IMR-90 (cell line): ENCODE data around the gene EHHADH. TPM values are rescaled to one million over a fixed set of nuclear protein-coding genes. Genes with fewer than 3 reads are reported as not detected.

Experiments
- ATAC-seq: fragments of 200-7000 bp; cut with Tn5 transposase; 2 replicates; pipeline ENCODE4 v1.9.1; 2020; ENCODE audit warnings: low read depth, mild to moderate bottlenecking, moderate library complexity
- BruUV-seq: library from RNA; stranded (reverse); fragments of 400-500 nt; replicated peaks from 2 replicates; lab custom pipeline; 2021; lab: Mats Ljungman, UMichigan
- CTCF ChIA-PET: fragments of 300-600 bp; formaldehyde crosslinking; extraction: SDS; loops from one replicate; lab custom pipeline; 2021; ENCODE audit warnings: antibody characterized with exemption; lab: Yijun Ruan, JAX
- POLR2A ChIA-PET: fragments of 300-600 bp; sonication (Branson Sonifier 250); formaldehyde crosslinking; loops from one replicate; lab custom pipeline; 2022; ENCODE audit warnings: antibody characterized with exemption; ENCODE audit not compliant: unreplicated experiment; lab: Charles Lee
- DNase-seq: peaks from one replicate; pipeline ENCODE4 v3.0.0; 2013
- H2AFZ ChIP-seq: replicated peaks from 2 replicates; pipeline ENCODE3; 2013; ENCODE audit warnings: low read length, mild to moderate bottlenecking; ENCODE audit not compliant: poor library complexity
- H2AK5ac ChIP-seq: 2 replicates; pipeline ENCODE4 v1.6.1; 2013; ENCODE audit warnings: low read depth, low read length, inconsistent platforms
- H2AK9ac ChIP-seq: replicated peaks from 2 replicates; pipeline ENCODE3; 2013; ENCODE audit warnings: mild to moderate bottlenecking, low read depth, low read length, moderate library complexity; ENCODE audit not compliant: poor library complexity
- H2BK120ac ChIP-seq: 2 replicates; pipeline ENCODE4 v1.6.1; 2013; ENCODE audit warnings: low read depth, low read length, inconsistent platforms
- H2BK15ac ChIP-seq: 3 replicates; pipeline ENCODE4 v1.6.1; 2013; ENCODE audit warnings: low read depth, low read length, inconsistent platforms
- H2BK20ac ChIP-seq: 2 replicates; pipeline ENCODE4 v1.6.1; 2013; ENCODE audit warnings: low read depth, mild to moderate bottlenecking, inconsistent platforms, low read length, moderate library complexity
- H2BK5ac ChIP-seq: 2 replicates; pipeline ENCODE4 v1.6.1; 2013; ENCODE audit warnings: mild to moderate bottlenecking, low read depth, low read length, inconsistent platforms; ENCODE audit not compliant: poor library complexity, severe bottlenecking
- H3K14ac ChIP-seq: replicated peaks from 2 replicates; pipeline ENCODE4 v1.6.1; 2013; ENCODE audit warnings: low read depth, low read length, inconsistent platforms
- H3K18ac ChIP-seq: 2 replicates; pipeline ENCODE4 v1.6.1; 2013; ENCODE audit warnings: low read depth, low read length, control low read depth
- H3K23ac ChIP-seq: 2 replicates; pipeline ENCODE4 v1.6.1; 2013; ENCODE audit warnings: low read depth, low read length, inconsistent platforms
- H3K27ac ChIP-seq: 2 replicates; pipeline ENCODE4 v1.5.1; 2013; ENCODE audit warnings: mild to moderate bottlenecking, control low read depth, low read length; ENCODE audit not compliant: insufficient read depth
- H3K27me3 ChIP-seq: 2 replicates; pipeline ENCODE4 v1.6.1; 2013; ENCODE audit warnings: low read length; ENCODE audit not compliant: control insufficient read depth, insufficient read depth
- H3K36me3 ChIP-seq: 2 replicates; pipeline ENCODE4 v1.6.1; 2013; ENCODE audit warnings: low read length, mixed read lengths; ENCODE audit not compliant: control insufficient read depth, insufficient read depth
- H3K4ac ChIP-seq: 2 replicates; pipeline ENCODE4 v1.6.1; 2013; ENCODE audit warnings: low read depth, low read length, inconsistent platforms
- H3K4me1 ChIP-seq: 2 replicates; pipeline ENCODE4 v1.6.1; 2013; ENCODE audit warnings: low read length, mixed read lengths; ENCODE audit not compliant: control insufficient read depth, insufficient read depth
- H3K4me2 ChIP-seq: 2 replicates; pipeline ENCODE4 v1.6.1; 2013; ENCODE audit warnings: low read depth, mild to moderate bottlenecking, control low read depth, low read length, moderate library complexity
- H3K4me3 ChIP-seq: 2 replicates; pipeline ENCODE4 v1.5.1; 2013; ENCODE audit warnings: low read depth, mild to moderate bottlenecking, control low read depth, low read length, moderate library complexity; ENCODE audit not compliant: insufficient read depth
- H3K56ac ChIP-seq: 2 replicates; pipeline ENCODE4 v1.6.1; 2013; ENCODE audit warnings: low read length, inconsistent platforms; ENCODE audit not compliant: insufficient read depth; ENCODE audit errors: extremely low read depth
- H3K79me1 ChIP-seq, 2 experiments: 2 replicates each; pipeline ENCODE4 v1.6.1; 2013; ENCODE audit warnings: low read length in 2 of 2, inconsistent platforms in 1 of 2, low read depth in 1 of 2
- H3K9ac ChIP-seq: 2 replicates; pipeline ENCODE4 v1.6.1; 2013; ENCODE audit warnings: low read depth, low read length, control low read depth
- H3K9me1 ChIP-seq: 2 replicates; pipeline ENCODE4 v1.6.1; 2013; ENCODE audit warnings: low read length, inconsistent platforms; ENCODE audit not compliant: insufficient read depth
- H3K9me3 ChIP-seq: 2 replicates; pipeline ENCODE4 v1.6.1; 2013; ENCODE audit warnings: low read length; ENCODE audit not compliant: control insufficient read depth, insufficient read depth
- H4K20me1 ChIP-seq: 2 replicates; pipeline ENCODE4 v1.6.1; 2013; ENCODE audit warnings: low read length, inconsistent platforms; ENCODE audit not compliant: insufficient read depth
- H4K5ac ChIP-seq: 2 replicates; pipeline ENCODE4 v1.6.1; 2013; ENCODE audit warnings: mild to moderate bottlenecking, low read depth, low read length, control low read depth
- H4K8ac ChIP-seq, 2 experiments: 2 replicates each; pipeline ENCODE4 v1.6.1; 2013; ENCODE audit warnings: low read depth in 2 of 2, low read length in 2 of 2, control low read depth in 1 of 2, inconsistent platforms in 1 of 2
- H4K91ac ChIP-seq: 2 replicates; pipeline ENCODE4 v1.6.1; 2013; ENCODE audit warnings: low read depth, low read length, inconsistent platforms; ENCODE audit not compliant: insufficient read depth
- BHLHE40 ChIP-seq: fragments of 150-350 bp; IDR thresholded peaks from 2 replicates; pipeline ENCODE4 v1.6.1; 2016; ENCODE audit warnings: mild to moderate bottlenecking, low read depth, low read length
- CEBPB ChIP-seq: IDR thresholded peaks from 2 replicates; pipeline ENCODE4 v1.6.1; 2012; ENCODE audit warnings: low read depth, low read length, improper control_type of control experiment
- MAFK ChIP-seq: IDR thresholded peaks from 2 replicates; pipeline ENCODE4 v1.6.1; 2012; ENCODE audit warnings: low read depth, low read length, improper control_type of control experiment
- RCOR1 ChIP-seq: IDR thresholded peaks from 2 replicates; pipeline ENCODE4 v1.6.1; 2012; ENCODE audit warnings: mild to moderate bottlenecking, low read length, improper control_type of control experiment; ENCODE audit not compliant: insufficient replicate concordance
- SMC3 ChIP-seq: fragments of 150-350 bp; IDR thresholded peaks from 2 replicates; pipeline ENCODE4 v1.6.1; 2016; ENCODE audit warnings: low read depth, mild to moderate bottlenecking, antibody characterized with exemption, low read length, moderate library complexity
- WGBS, 2 experiments: methylation state at CpG; one replicate each; pipeline versions ENCODE4 v1.1.5 to v1.1.7; 2013; ENCODE audit warnings: missing lambda C conversion rate in 2 of 2; ENCODE audit not compliant: insufficient read length in 1 of 2; ENCODE audit errors: extremely low coverage in 2 of 2; 5-methylcytosine and 5-hydroxymethylcytosine counted together
- dilution Hi-C: fragments of 300-500 bp; cut with HindIII; formaldehyde crosslinking; loops from one replicate; pipeline ENCODE4 v1.14.3; 2018; ENCODE audit warnings: low sequenced_read_pairs; ENCODE audit not compliant: unreplicated experiment
- in situ Hi-C: fragments of 300-500 bp; cut with MboI; formaldehyde crosslinking; loops from 3 replicates; pipeline ENCODE4 v1.14.3; 2019; ENCODE audit warnings: low sequenced_read_pairs, inconsistent platforms, mixed read lengths
- intact Hi-C: fragments of 100-400 bp; cut with micrococcal nuclease; formaldehyde crosslinking; loops from 2 replicates; pipeline ENCODE4 v1.10.0; 2022
- polyA plus RNA-seq, 3 experiments: library from polyadenylated mRNA; depleted of rRNA; stranded (reverse); fragments of >200 nt; gene quantifications; 2 replicates each; pipeline ENCODE4 v1.2.3, GENCODE V29; 2012; ENCODE audit warnings: low replicate concordance in 1 of 3
- total RNA-seq: library from RNA; depleted of rRNA; stranded (reverse); fragments of >200 nt; gene quantifications from 2 replicates; pipeline ENCODE4 v1.2.3, GENCODE V29; 2012

EHHADH gene
- total and polyA plus RNA-seq, 2 of the 4 experiments (the other 2 are of a cell fraction) = 2.0 to 4.7 TPM

DNA sequence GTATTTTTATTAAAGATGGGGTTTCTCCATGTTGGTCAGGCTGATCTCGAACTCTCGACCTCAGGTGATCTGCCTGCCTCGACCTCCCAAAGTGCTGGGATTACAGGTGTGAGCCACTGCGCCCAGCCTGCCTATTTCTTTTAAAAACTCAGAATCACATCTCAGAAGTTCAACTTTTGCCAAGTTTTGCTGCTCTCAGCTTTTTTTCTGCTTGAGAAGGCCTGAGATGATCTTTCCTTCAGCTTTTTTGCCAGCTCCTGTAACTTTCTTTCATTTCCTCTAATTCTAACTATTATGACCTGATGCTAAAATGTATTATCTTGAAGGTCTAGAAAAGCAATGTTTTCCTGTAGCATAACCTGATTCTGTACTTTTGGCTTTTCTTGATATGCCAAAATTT is 9.6 kb upstream of the EHHADH start:
- CTCF ChIA-PET = no interaction called here
- DNase-seq = no peak
- no peak overlapping the region for H4K8ac ChIP-seq
- no peak overlapping the region for H3K56ac ChIP-seq
- no peak overlapping the region for H3K9ac ChIP-seq
- POLR2A ChIA-PET = no interaction called here
- H2BK15ac ChIP-seq = no peak overlapping the region
- no peaks in the 10 kb centered on the region for H3K4me1 ChIP-seq
- no peak overlapping the region for H2BK120ac ChIP-seq
- H2BK20ac ChIP-seq = no peak overlapping the region
- H4K20me1 ChIP-seq = no peaks in the 10 kb centered on the region
- H3K23ac ChIP-seq = no peak overlapping the region
- peak; percentile 54 for TF ChIP-seq MAFK
- no peak for TF ChIP-seq RCOR1
- no peak for TF ChIP-seq BHLHE40
- TF ChIP-seq SMC3 = no peak
- TF ChIP-seq CEBPB = no peak
- H3K36me3 ChIP-seq = no peaks in the 10 kb centered on the region
- no peak overlapping the region for H3K27ac ChIP-seq
- H3K14ac ChIP-seq = no peak overlapping the region
- H3K9me1 ChIP-seq = no peaks in the 10 kb centered on the region
- no peaks in the 10 kb centered on the region for H3K9me3 ChIP-seq
- H2AK5ac ChIP-seq = no peak overlapping the region
- H3K18ac ChIP-seq = no peak overlapping the region
- H3K27me3 ChIP-seq = peaks cover 2% of the 10 kb centered on the region; the same call in 1 of the 2 replicates
- dilution Hi-C loops (no loop called here), in situ Hi-C loops (no loop called here), intact Hi-C loops (no loop called here)
- no peak for ATAC-seq
- no peak overlapping the region for H4K5ac ChIP-seq
- H2AK9ac ChIP-seq = no peak overlapping the region
- no peak overlapping the region for H3K4ac ChIP-seq
- H2AFZ ChIP-seq = no peak overlapping the region
- H3K79me1 ChIP-seq = no peaks in the 10 kb centered on the region
- no peak overlapping the region for H3K4me2 ChIP-seq
- no peak overlapping the region for H4K91ac ChIP-seq
- WGBS, 2 experiments = no CpG with 5 or more reads among the region's 4 CpGs
- H2BK5ac ChIP-seq = no peak overlapping the region
- no peak overlapping the region for H3K4me3 ChIP-seq
- BruUV-seq = no TSS peak
